Subcutaneous adipose tissue (tissue), 4 donors: Measurements from ENCODE around the gene KLF18. TPM values are rescaled to one million over a fixed set of nuclear protein-coding genes. Genes with fewer than 3 reads are reported as not detected.

Experiments
- small RNA-seq: library from RNA; depleted of rRNA; stranded (forward); fragments of <200 nt; gene quantifications from one replicate; pipeline ENCODE3, GENCODE V24; 2016
- total RNA-seq, 4 donors: library from RNA; depleted of rRNA; stranded (reverse); fragments of >200 nt; gene quantifications; one replicate each; pipeline ENCODE4 v1.1.0, GENCODE V29; 2016
- TF ChIP-seq, protein P1 (sequence below): fragments of 450-650 bp; IDR thresholded peaks from one replicate; pipeline ENCODE4 v1.5.1; 2016; ENCODE audit warnings: low read depth, mild to moderate bottlenecking, control low read depth, antibody characterized with exemption, moderate library complexity

Gene KLF18
- total RNA-seq, 4 donors from 2014 or later: not detected

DNA sequence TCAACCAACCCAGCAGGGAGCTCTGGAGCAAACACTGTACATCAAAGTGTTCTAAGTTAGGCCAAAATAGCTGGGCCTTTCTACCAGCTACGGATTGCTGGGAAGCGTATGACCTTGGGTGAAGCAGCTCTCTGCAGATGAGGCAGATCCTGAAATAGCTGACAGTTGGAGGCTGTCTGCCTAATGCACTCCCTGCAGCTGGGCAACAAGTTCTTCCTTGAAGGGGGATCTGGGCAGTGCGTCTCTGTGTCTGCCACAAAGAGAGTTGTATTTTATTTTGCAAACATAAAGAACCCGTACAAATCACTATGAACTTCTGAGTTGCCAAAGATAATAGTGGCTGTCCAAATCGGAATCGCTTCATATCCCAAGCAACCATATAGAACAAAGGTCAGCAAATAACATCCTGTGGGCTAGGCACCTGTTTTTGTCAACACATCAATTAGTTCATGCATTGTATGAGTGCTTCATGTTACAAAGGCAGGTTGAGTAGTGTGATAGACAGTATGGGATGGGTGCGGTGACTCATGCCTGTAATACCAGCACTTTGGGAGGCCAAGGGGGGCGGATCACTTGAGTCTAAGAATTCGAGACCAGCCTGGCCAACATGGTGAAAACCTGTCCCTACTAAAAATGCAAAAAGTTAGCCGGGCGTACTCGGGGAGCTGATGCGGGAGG is 51.9 kb downstream of the KLF18 start:
- TF ChIP-seq, protein P1, sequence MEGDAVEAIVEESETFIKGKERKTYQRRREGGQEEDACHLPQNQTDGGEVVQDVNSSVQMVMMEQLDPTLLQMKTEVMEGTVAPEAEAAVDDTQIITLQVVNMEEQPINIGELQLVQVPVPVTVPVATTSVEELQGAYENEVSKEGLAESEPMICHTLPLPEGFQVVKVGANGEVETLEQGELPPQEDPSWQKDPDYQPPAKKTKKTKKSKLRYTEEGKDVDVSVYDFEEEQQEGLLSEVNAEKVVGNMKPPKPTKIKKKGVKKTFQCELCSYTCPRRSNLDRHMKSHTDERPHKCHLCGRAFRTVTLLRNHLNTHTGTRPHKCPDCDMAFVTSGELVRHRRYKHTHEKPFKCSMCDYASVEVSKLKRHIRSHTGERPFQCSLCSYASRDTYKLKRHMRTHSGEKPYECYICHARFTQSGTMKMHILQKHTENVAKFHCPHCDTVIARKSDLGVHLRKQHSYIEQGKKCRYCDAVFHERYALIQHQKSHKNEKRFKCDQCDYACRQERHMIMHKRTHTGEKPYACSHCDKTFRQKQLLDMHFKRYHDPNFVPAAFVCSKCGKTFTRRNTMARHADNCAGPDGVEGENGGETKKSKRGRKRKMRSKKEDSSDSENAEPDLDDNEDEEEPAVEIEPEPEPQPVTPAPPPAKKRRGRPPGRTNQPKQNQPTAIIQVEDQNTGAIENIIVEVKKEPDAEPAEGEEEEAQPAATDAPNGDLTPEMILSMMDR: no peak

Small RNAs within 50 kb of the gene (small RNA-seq; reads per million reads assigned to genes)
- gene AL035417.1: not detected
- not detected for gene OOSP1P1
- gene RF00019: 0.49 reads per million
- gene RN7SL479P: not detected

Other genes with a start within 250 kb of the KLF18 start
- under 1 TPM in 2 of 4 donors, not detected in 2; 0.68 to 0.88 TPM for gene ARTN, start 207.8 kb downstream of the KLF18 start, total RNA-seq
- gene IPO13, start 194.7 kb downstream of the KLF18 start, total RNA-seq: 10 to 100 TPM; 17.4 to 18.2 (median 17.8) TPM
- 10 to 100 TPM; 10.4 to 16.8 (median 12.3) TPM for gene DPH2, start 171.6 kb downstream of the KLF18 start, total RNA-seq
- gene ATP6V0B, start 166.7 kb downstream of the KLF18 start, total RNA-seq: 100 to 1,000 TPM in 2 of 4 donors, 10 to 100 TPM in 2; 71.2 to 229 (median 106) TPM
- 10 to 100 TPM; 21.1 to 44.3 (median 26.7) TPM for gene B4GALT2, start 162.4 kb downstream of the KLF18 start, total RNA-seq
- 1 to 10 TPM in 3 of 4 donors, under 1 TPM in 1; 0.57 to 4.4 (median 2.4) TPM for gene CCDC24, start 150.0 kb downstream of the KLF18 start, total RNA-seq
- gene SLC6A9, start 110.2 kb downstream of the KLF18 start, total RNA-seq: under 1 TPM in 3 of 4 donors, not detected in 1; 0.22 to 0.94 (median 0.34) TPM
- not detected for gene KLF17, start 22.8 kb downstream of the KLF18 start, total RNA-seq
- 10 to 100 TPM; 20.7 to 58.0 (median 38.3) TPM for gene DMAP1, start 71.8 kb upstream of the KLF18 start, total RNA-seq
- 10 to 100 TPM; 23.8 to 30.5 (median 28.7) TPM for gene ERI3, start 213.6 kb upstream of the KLF18 start, total RNA-seq